ENCODE measurements around the gene PTGIS.

Gene PTGIS

DNA sequence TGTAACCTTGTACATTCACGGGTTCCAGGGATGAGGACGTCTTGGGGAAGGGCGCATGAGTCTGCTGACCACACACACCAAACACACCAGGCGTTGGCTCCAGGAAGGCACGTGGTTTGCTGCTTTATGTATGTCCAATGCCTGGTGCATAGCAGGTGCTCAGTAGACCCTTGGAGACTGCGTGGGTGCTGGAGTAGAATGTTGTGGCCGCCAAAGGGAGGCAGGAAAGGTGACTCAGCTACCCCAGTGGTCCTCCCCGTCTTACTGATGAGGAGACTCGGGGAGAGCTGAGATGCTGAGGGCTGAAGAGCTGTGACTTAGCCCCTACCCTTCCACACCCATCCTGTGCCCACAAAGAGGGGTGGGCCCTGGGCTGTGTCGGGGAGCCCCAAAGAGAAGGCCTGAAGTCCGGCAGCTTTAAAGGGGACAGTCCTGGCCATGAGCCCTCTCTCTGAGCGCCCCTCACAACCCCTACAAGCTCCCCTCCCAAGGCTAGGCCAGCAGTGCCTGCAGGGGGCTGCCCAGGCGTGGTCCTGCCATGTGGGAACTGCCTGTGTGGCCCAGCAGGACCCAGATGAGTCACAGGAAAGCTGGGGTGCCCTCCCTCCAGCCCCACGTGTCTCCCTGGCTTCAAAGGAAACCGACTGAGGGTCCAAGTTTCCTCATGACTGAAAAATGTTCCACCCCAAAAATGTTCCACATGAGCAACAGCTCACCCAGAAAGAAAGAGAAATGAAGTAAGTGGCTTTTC, 28.0 kb upstream of the PTGIS start:
- DNase-seq (ENCODE audit: low spot score), result no peak

DNA sequence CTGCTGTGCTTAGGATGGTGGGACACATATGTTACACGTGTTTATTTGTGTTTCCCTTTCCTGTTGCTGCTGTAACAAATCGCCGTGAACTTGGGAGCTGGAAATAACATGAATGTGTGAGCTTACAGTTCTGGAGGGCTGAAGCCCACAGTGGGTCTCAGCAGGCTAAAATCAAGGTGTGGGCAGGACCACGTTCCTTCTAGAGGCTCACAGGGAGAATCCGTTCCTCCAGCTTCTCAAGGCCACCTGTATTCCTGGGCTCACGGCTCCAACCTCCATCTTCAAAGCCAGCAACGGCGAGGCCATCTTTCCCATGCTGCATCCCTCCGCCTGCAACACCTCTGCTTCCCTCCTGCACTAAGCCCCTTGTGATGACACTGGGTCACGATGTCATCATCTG, 27.4 kb upstream of the PTGIS start:
- DNase-seq (ENCODE audit: low spot score), result no peak

DNA sequence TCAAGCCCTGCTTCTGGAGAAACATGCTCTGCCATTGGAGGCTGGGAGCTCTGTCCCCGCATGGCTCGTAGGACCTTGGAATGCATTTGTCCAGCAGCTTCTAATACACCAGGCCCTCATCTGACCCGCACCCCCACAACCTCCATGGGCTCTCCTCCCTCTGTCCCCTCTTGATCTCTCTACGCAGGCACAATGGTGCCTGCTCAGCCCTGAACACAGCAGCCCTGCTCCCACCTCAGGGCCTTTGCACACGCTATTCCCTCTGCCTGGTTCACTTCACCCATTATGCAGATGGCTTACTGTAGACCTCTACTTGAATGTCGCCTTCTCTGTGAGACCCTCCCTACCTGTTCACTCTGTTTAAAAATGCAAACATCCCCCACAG, 27.0 kb upstream of the PTGIS start:
- DNase-seq (ENCODE audit: low spot score), result no peak

DNA sequence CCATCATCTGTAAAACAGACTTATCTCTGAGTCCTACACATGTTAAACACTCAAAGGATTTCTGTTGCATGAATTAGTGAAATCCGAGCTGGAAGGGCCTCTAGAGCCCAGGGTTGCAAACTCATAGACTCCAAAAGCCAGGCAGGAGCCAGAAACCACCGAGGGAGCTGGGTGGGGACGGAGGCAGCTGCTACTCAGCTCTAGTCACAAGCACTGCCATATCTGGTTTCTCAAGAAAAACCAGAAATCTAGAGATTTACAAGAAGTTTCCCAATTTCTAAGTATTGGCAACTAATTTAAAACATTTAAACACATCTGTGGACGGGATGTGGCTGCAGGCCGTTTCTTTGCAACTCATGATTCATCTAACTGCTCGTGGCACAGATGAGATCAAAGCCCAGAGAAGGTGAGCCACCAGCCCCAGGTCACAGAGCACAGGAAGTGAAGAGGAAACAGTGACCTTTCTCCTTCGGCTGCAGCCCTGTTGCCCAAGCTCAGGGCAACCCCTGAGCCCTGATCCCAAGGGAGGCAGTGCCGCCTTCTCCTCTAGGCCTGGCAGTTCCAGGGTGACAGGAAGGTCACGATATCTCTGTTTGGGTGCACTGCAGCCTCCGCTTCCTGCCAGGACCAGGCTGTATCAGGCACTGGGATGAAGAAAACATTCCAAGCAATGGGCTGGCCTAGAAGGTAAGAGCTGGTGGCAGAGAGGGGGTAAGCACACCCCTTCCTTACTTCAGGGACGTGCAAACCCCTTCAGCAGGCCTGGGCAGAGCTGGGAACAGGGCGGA, 26.4 kb upstream of the PTGIS start:
- DNase-seq (ENCODE audit: low spot score), result no peak

DNA sequence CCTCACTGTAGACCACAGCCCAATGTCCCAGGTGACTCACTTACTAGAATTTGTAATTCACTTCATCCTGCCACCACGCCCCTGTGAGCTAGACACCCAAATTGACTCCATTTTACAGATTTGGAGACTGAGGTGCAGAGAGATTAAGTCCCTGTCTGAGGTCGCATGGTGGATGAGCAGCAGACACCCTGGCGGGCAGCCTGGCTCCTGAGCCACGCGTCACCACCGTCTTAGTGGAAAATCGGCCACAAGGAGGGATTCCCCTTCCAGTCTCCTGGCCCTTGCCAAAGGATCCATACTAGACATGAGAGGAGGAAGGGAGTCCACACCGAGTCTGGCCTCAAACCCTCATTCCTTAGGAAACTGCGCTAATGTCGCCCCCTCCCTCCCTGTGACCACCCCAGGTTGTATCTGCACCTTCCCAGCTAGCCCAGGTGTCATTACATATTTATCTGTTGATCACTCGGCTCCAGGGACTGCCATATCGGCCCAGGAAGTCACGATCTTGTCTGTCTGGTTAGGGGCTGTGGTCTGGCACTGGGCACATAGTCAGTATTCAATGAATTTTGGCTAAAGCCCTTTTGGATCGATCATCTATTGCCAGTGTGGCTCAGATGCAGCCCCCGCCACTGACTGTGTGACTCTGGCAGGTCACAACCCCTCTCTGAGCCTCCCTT, 25.7 kb upstream of the PTGIS start:
- DNase-seq (ENCODE audit: low spot score), result no peak

DNA sequence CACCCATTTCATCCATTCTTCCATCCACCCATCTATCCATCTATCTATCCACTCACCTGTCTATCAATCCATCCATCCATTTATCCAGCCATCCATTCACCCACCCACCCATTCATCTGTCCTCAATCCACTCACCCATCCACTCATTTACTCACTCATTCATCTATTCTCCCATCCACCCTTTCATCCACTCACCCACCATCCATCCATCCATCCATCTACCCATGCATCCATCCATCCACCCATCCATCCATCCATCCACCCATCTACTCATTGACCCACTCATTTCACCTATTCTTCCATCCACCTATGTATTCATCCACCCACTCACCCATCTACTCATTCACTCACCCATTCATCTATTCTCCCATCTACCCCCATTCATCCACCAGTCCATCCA, 24.2 kb upstream of the PTGIS start:
- no peak for DNase-seq (ENCODE audit: low spot score)

DNA sequence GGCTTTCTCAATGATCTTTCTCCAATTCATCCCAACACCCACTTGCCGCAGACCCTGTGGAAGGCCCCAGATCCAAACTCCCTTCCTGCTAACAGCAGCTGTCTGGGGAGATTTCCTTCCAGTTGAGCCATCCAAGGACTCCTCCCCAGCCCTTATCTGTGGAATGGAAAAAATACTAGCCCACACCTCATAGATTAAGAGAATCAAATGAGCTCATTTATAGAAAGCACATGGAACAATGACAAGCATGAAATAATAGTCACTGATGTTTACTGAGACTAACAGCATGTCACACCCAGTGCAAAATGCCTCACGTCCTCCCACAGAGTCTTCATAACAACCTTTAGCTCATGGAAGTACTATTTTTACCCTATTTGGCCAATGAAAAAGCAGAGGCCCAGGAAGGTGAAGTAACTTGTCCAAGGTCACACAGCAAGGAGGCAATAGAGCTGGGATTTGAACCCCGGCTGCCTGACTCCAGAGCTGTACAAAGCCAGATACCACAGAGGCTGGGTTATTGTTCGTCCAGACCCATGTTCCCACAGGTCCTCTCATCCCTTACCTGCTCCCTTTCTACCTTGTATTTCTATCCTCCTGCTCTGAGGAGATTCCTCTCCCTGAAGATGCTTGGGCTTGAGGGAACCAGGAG, 23.4 kb upstream of the PTGIS start:
- no peak for DNase-seq (ENCODE audit: low spot score)

DNA sequence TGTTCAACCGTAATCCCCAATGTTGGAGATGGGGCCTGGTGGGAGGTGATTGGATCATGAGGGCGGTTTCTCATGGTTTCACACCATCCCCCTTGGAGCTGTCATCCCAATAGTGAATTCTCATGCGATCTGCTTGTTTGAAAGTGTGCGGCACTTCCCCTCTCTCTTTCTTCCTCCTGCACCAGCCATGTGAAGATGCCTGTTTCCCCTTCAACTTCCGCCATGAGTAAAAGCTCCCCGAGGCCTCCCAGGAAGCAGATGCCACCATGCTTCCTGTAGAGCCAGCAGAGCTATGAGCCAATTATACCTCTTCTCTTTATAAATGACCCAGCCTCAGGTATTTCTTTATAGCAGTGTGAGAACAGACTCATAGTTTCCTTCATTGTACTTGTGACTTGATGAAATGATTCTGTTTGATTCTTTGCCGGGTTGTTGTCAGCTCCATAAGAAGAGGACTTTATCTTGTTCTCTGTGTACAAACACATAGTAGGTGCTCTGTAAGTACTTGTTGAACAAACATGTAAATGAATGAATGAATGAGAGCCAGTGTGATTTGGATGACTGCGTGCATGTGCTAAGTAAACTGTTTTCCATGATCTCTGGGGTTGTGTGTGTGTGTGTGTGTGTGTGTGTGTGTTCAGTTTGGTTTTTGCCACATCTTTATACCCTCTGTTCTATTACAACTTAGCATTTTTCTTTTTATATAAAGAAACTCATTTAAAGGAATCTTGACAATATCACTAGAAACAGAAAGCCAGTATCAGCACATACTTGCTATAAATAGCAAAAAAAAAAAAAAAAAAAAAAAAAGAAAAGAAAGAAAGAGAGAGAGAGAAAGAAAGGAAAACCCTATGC, 22.5 kb upstream of the PTGIS start:
- DNase-seq (ENCODE audit: low spot score), result no peak

DNA sequence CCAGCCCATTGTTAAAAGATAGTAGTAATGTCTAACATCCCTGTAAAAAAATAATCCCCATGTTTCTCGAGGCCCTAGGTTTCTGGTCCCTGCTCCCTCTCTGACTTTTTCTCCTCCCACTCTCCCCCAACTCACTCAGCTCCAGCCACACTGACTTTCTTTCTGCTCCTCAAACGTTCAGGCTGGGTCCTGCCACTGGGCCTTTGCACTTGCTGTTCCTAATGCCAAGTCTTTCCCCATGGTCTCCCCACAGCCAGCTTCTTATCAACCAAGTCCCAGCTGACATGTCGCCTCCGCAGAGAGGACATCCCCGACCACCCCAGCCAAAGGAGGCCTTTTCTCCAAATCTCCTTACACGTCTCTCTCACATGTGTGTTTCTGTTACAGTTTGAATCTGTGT, 21.8 kb upstream of the PTGIS start:
- no peak for DNase-seq (ENCODE audit: low spot score)

DNA sequence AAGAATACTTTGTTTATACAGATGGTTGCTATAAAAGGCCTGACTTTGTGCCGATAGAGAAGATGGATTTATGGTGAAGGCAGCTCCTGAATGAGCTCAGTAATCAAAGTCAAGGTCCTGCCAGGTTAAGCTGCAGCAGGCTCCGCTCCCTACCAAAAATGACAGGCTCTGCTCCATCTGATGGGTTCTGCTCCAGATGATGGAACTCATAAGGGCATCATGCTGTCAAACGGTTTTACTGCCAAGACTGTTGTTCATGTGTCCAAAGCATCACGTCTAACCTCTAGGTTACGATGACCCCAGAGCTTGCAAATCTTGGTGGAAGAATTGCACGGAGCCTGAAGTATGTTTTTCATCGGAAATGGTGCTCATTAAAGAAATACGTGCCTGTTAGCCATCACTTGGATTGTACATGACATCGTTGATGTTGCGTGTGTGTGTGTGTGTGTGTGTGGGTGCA, 19.2 kb upstream of the PTGIS start:
- DNase-seq (ENCODE audit: low spot score), result no peak

DNA sequence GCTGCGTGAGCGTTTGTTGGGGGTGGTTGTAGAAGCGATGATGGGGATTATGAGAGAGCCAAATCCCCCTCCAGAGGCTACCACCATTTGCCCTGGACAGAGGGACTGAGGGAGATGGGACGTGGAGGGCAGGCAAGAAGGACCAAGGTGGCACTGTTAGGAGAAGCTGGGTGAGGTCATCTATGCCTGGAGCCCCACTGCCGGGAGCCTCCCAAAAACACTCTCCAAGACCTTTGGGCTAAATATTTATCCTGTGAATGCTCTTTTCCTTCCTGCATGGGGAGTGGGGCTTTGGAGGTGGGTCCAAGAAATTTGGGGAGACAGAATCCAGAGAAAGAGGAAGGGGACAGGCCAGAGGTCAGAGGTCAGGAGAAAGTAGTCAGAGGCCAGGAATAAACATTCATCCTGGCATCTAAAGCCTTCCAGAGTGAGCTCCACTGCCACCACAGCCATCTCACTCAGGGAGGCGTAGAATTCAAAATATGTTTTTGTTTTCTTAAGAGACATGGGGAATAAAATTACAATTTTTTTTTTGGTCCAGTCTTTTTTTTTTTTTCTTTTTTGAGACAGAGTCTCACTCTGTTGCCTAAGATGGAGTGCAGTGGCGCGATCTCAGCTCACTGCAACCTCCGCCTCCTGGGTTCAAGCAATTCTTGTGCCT, 17.8 kb upstream of the PTGIS start:
- DNase-seq (ENCODE audit: low spot score), result no peak

DNA sequence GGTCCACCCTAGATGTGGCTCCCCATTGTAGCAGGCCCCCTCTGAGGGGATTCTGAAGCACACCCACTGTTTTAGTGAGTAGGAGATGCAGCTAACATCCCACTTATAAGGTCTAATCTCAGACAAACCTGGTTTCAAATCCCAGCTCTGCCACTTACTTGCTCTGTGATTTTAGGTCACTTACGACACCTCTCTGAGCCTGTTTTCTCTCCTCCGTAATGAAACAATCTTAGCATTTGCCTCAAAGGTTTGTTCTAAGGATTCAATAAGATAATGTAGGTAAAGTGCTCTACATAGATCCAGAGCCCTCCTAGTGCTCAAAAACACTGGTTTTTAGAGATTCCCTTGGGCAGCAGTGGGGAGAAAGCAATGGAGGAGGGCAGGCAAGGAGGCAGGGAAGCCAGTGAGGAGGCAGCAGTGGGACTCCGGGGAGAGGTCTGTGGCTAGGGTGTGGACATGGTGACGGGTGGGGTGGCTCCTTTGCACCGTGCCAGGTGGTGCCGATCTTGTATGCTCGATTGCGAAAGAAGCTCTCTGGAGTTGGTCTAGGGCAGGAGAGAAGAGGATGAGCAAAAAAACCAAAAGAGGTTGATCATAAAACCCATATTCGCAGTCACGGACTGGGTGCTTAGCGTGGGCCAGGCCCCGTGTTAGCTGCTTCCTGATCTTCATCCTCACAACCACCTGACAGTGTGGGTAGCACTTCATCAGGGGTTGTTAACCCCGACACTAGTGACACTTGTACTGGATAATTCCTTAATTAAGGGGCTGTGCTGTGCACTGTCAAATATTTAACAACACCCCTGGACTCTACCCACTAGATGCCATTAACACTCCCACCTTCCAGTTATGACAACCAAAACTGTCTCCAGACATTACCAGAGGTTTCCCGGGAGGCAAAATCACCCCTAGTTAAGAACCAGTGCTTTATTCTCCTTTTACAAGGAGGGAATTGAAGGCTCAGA, 16.8 kb upstream of the PTGIS start:
- DNase-seq (ENCODE audit: low spot score), result no peak

DNA sequence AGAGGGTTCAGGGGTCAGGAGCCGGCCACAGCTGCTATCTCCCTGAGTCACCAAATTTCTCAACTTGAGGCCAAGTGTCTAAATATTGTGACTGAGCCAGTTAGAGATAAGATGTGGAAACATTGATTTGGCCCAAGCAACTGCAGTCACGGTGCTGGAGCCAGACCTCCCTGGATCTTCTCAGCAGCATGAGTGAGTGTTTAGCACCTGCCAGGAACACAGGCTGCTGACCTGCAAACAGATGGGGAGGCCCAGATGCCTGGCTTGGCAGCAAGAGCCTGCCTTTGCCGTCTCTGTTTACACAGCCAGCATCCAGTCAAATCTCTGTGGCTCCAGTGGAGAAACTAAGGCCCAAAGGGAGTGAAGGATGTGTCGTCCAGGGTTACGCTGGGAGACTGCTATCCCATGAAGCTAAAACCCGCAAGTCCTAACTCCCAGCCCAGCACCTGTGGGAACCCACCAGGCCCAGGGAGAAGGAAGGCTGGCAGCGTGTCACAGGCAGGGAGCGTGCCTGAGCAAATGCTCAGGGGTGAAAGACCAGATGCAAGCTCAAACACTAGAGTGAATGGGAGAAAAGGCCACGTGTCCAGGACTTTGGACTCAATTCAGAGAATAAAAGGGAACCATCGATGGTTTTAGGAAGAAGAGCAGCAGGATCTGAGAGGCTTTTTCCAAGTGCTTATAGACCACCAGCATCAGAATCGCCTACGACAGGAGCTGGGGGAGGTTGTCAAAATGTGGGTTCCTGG, 15.9 kb upstream of the PTGIS start:
- DNase-seq (ENCODE audit: low spot score), result no peak

DNA sequence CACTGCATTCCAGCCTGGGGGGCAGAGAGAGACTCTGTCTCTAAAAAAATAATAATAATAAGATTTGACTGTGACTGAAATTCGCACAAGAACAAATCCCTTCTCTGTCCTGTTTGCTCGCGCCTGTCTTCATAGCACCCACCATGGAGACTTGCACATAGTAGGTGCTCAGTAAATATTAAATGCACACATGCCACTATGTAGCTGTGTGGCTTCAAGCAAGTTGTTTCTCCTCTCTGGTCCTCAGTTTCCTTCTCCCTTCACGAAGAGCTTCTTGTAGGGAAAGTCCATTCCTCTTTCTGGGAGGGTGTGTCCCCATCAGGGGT, 15.4 kb upstream of the PTGIS start:
- no peak for DNase-seq (ENCODE audit: low spot score)

DNA sequence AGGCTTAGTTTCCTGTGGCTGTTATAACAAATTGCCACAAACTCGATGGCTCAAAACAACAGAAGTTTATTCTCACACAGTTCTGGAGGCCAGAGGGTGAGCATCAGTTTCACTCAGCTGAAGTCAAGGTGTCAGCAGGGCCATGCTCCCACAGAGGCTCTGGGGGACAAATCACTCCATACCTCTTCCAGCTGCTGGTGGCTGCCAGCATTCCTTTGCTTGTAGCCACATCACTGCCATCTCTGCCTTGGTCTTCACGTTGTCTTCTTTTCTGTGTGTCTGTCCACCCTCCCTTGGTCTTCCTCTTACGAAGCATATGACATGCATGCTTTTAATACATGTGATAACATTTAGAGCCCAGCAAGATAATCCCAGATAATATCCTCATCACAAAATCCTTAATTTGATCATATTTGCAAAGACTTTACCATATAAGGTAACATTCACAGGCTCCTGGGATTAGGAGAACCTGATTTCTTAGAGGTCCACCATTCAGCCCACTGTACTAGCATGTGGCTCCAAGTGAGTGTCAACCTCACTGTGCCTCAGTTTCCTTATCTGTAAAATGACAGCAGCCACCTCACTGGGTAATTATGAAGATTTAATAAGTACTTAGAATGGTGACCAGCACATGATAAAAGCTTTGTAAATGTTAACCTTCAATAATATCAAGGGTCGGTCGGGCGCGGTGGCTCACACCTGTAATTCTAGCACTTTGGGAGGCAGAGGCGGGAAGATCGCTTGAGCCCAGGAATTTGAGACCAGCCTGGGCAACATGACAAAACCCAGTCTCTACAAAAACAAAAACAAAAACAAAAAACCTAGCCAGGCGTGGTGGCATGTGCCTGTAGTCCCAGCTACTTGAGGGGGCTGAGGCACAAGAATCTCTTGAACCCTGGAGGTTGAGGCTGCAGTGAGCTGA, 14.7 kb upstream of the PTGIS start:
- DNase-seq (ENCODE audit: low spot score), result no peak

DNA sequence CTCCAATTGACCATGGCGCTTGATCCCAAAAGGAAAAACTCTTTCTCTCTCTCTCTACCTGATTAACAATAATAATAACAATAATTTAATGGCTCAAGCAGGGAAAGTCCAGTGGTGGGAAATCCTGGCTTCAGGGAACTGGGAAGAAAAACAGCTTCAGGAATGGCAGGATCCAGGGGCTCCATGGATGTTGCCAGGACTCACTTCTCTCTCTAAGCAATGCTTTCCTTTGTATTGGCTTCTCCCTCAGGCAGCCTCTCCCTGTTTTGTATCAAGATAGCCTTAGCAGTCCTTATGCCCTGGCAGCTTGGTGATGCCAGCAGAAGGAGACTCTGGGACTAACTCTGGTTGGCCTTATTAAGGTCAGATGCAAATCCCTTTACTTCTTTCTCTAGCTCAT, 13.5 kb upstream of the PTGIS start:
- no peak for DNase-seq (ENCODE audit: low spot score)

DNA sequence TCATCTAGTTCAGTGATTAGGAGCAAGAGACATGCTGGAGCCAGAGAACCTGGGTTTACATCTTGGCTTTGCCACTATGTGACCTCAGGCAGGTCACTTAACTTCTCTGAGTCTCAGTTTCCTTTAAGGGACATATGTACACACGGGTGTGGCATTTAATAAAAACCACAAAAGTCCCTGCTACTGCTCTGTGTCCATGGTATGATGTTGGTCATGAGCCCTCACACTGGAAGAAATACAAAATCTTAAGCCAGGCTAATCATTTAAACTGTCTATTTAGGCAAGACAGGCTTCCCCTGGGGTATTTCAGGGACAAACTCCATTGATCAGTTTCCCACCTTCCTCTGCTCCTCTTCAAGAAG, 12.9 kb upstream of the PTGIS start:
- DNase-seq (ENCODE audit: low spot score), result no peak

Data from hematopoietic multipotent progenitor cell treated with erythropoietin and hydrocortisone succinate and interleukin-3 and kit ligand, for 15 days (in vitro differentiated cells).